GM12878 (cell line): ENCODE results near the gene TSHZ2. TPM values are rescaled to one million over a fixed set of nuclear protein-coding genes. Genes with fewer than 3 reads are reported as not detected.

Experiments used
- ATF7 ChIP-seq: fragments of 450-650 bp; IDR thresholded peaks from 2 replicates; pipeline ENCODE4 v1.6.1; 2016; ENCODE audit warnings: low read depth, mild to moderate bottlenecking
- BCL11A ChIP-seq: IDR thresholded peaks from 2 replicates; pipeline ENCODE4 v1.6.1; 2011; ENCODE audit warnings: low read depth, low read length
- BHLHE40 ChIP-seq, 2 experiments: fragments of 450-650 bp in 1 of 2; IDR thresholded peaks; 2 replicates each; pipeline ENCODE4 v1.6.1; 2011 to 2017; ENCODE audit warnings: low read depth in 2 of 2, borderline replicate concordance in 1 of 2, improper control_type of control experiment in 1 of 2, low read length in 1 of 2, mild to moderate bottlenecking in 1 of 2
- CBX5 ChIP-seq: sonication (generic); IDR thresholded peaks from 2 replicates; pipeline ENCODE4 v1.6.1; 2016; ENCODE audit warnings: low read depth, moderate library complexity, mild to moderate bottlenecking, inconsistent platforms
- GATAD2B ChIP-seq: fragments of 450-650 bp; conservative IDR thresholded peaks from 2 replicates; pipeline ENCODE4 v1.6.1; 2017; ENCODE audit warnings: low read depth, mild to moderate bottlenecking, moderate library complexity
- IKZF1 ChIP-seq: fragments of 450-650 bp; conservative IDR thresholded peaks from 2 replicates; pipeline ENCODE4 v1.6.1; 2017; ENCODE audit warnings: antibody characterized with exemption, mild to moderate bottlenecking
- MTA2 ChIP-seq: fragments of 450-650 bp; IDR thresholded peaks from 2 replicates; pipeline ENCODE4 v1.6.1; 2016; ENCODE audit warnings: low read depth, mild to moderate bottlenecking, moderate library complexity
- NR2C1 ChIP-seq: fragments of 450-650 bp; IDR thresholded peaks from 2 replicates; pipeline ENCODE4 v1.6.1; 2017; ENCODE audit warnings: antibody characterized with exemption, mild to moderate bottlenecking, moderate library complexity
- YY1 ChIP-seq: IDR thresholded peaks from 2 replicates; pipeline ENCODE4 v1.6.1; 2011; ENCODE audit warnings: low read depth, mild to moderate bottlenecking, low read length
- ZNF622 ChIP-seq: fragments of 450-650 bp; IDR thresholded peaks from 2 replicates; pipeline ENCODE4 v1.6.1; 2017; ENCODE audit warnings: mild to moderate bottlenecking, inconsistent platforms
- polyA plus RNA-seq, 11 experiments: library from polyadenylated mRNA; depleted of rRNA in 4 of 11; unstranded in 6 of 11; stranded (reverse) in 5 of 11; fragments of >200 nt; fragmentation: Nextera tagmentation in 4 of 11; fragmentation: Illumina TruSeq in 1 of 11; extraction: Ambion mirVana in 4 of 11; extraction: Trizol in 1 of 11; gene quantifications; 1 replicate in 1 of 11; 2 replicates in 10 of 11; pipeline versions ENCODE4 v1.2.1 to v1.2.3, GENCODE V29; 2011 to 2016; ENCODE audit warnings: inconsistent platforms in 2 of 11, missing spikeins in 2 of 11, low read depth in 1 of 11
- total RNA-seq, 4 experiments: library from RNA; depleted of rRNA in 3 of 4; stranded (reverse); fragments of >200 nt in 3 of 4; fragmentation: Illumina TruSeq in 1 of 4; extraction: Trizol in 1 of 4; gene quantifications; 2 replicates each; pipeline versions ENCODE4 v1.2.1 to v1.2.3, GENCODE V29; 2013 to 2021
- TF ChIP-seq, protein P1 (sequence below): fragments of 450-650 bp; IDR thresholded peaks from 2 replicates; pipeline ENCODE4 v1.6.1; 2017; ENCODE audit warnings: mild to moderate bottlenecking, moderate library complexity
- TF ChIP-seq, protein P2 (sequence below): fragments of 450-650 bp; IDR thresholded peaks from 2 replicates; pipeline ENCODE4 v1.6.1; 2016; ENCODE audit warnings: mild to moderate bottlenecking
- TF ChIP-seq, protein P3 (sequence below): IDR thresholded peaks from 2 replicates; pipeline ENCODE4 v1.6.1; 2011; ENCODE audit warnings: mild to moderate bottlenecking, low read depth, low read length, moderate library complexity; ENCODE audit not compliant: insufficient replicate concordance
- TF ChIP-seq, protein P4 (sequence below): fragments of 450-650 bp; IDR thresholded peaks from 2 replicates; pipeline ENCODE4 v1.6.1; 2017; ENCODE audit warnings: mild to moderate bottlenecking, low read depth, inconsistent platforms; ENCODE audit not compliant: poor library complexity, severe bottlenecking
- TF ChIP-seq, protein P5 (sequence below): fragments of 450-650 bp; IDR thresholded peaks from 2 replicates; pipeline ENCODE4 v1.6.1; 2016; ENCODE audit warnings: mild to moderate bottlenecking
- TF ChIP-seq, protein P6 (sequence below): IDR thresholded peaks from 2 replicates; pipeline ENCODE4 v1.6.1; 2012; ENCODE audit warnings: low read length, inconsistent platforms

The TSHZ2 gene
- total and polyA plus RNA-seq, 10 of the 15 experiments (the other 5 are each of a cell fraction or from before 2014, with no cell fraction given): 0.01 to 0.86 (median 0.13) TPM; not detected in 2

DNA sequence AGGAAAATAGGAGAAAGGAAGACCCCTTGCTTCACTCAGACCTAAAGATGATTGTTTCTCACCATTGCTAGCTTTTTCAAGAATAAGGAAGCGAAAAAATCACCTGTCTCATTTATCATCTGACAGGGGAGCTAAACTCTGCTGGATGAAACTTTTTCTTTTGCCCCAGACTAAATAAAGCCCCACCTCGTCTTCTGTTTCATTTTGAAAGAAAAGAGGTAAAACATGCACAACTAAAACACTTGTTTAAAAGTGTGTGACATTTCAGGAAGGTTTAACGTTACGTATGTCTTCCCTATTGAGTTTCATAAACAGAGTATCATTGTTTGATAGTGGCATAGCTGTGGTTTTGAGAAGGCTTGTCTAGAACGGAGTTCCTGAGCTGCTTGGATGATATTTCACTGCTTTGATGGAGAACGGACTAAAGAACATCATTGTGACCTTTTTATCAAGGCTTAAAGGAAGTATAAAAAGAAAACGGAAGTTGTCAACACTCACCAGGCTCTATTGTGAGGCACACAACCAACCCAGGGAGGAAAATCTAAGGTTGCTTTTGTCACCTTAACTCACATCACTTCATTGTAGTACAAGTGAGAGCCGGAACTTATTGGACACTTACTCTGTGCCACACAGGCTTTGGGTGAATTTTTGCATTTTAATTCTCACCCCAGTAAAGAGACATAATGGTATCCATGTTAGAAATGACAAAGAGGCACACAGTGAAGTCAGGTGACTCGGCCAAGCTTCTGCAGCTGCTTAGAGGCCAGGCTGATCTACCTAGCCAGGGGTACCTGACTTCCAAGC lies 29.5 kb downstream of the TSHZ2 start (continued):
- TF ChIP-seq, protein P1, sequence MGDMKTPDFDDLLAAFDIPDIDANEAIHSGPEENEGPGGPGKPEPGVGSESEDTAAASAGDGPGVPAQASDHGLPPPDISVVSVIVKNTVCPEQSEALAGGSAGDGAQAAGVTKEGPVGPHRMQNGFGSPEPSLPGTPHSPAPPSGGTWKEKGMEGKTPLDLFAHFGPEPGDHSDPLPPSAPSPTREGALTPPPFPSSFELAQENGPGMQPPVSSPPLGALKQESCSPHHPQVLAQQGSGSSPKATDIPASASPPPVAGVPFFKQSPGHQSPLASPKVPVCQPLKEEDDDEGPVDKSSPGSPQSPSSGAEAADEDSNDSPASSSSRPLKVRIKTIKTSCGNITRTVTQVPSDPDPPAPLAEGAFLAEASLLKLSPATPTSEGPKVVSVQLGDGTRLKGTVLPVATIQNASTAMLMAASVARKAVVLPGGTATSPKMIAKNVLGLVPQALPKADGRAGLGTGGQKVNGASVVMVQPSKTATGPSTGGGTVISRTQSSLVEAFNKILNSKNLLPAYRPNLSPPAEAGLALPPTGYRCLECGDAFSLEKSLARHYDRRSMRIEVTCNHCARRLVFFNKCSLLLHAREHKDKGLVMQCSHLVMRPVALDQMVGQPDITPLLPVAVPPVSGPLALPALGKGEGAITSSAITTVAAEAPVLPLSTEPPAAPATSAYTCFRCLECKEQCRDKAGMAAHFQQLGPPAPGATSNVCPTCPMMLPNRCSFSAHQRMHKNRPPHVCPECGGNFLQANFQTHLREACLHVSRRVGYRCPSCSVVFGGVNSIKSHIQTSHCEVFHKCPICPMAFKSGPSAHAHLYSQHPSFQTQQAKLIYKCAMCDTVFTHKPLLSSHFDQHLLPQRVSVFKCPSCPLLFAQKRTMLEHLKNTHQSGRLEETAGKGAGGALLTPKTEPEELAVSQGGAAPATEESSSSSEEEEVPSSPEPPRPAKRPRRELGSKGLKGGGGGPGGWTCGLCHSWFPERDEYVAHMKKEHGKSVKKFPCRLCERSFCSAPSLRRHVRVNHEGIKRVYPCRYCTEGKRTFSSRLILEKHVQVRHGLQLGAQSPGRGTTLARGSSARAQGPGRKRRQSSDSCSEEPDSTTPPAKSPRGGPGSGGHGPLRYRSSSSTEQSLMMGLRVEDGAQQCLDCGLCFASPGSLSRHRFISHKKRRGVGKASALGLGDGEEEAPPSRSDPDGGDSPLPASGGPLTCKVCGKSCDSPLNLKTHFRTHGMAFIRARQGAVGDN: peak; percentile 76
- no peak for TF ChIP-seq CBX5
- TF ChIP-seq, protein P2, sequence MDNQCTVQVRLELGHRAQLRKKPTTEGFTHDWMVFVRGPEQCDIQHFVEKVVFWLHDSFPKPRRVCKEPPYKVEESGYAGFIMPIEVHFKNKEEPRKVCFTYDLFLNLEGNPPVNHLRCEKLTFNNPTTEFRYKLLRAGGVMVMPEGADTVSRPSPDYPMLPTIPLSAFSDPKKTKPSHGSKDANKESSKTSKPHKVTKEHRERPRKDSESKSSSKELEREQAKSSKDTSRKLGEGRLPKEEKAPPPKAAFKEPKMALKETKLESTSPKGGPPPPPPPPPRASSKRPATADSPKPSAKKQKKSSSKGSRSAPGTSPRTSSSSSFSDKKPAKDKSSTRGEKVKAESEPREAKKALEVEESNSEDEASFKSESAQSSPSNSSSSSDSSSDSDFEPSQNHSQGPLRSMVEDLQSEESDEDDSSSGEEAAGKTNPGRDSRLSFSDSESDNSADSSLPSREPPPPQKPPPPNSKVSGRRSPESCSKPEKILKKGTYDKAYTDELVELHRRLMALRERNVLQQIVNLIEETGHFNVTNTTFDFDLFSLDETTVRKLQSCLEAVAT: peak; percentile 43; the same call in 1 of the 2 replicates
- peak; percentile 29; the same call in 1 of the 2 replicates for TF ChIP-seq GATAD2B
- TF ChIP-seq, protein P3, sequence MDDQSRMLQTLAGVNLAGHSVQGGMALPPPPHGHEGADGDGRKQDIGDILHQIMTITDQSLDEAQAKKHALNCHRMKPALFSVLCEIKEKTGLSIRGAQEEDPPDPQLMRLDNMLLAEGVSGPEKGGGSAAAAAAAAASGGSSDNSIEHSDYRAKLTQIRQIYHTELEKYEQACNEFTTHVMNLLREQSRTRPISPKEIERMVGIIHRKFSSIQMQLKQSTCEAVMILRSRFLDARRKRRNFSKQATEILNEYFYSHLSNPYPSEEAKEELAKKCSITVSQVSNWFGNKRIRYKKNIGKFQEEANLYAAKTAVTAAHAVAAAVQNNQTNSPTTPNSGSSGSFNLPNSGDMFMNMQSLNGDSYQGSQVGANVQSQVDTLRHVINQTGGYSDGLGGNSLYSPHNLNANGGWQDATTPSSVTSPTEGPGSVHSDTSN: peak; percentile 81
- no peak for TF ChIP-seq YY1
- 0 out of 2 replicates have a peak, but pooled peaks have one; percentile 13 for TF ChIP-seq NR2C1
- TF ChIP-seq ATF7: peak; percentile 79
- TF ChIP-seq, protein P4, sequence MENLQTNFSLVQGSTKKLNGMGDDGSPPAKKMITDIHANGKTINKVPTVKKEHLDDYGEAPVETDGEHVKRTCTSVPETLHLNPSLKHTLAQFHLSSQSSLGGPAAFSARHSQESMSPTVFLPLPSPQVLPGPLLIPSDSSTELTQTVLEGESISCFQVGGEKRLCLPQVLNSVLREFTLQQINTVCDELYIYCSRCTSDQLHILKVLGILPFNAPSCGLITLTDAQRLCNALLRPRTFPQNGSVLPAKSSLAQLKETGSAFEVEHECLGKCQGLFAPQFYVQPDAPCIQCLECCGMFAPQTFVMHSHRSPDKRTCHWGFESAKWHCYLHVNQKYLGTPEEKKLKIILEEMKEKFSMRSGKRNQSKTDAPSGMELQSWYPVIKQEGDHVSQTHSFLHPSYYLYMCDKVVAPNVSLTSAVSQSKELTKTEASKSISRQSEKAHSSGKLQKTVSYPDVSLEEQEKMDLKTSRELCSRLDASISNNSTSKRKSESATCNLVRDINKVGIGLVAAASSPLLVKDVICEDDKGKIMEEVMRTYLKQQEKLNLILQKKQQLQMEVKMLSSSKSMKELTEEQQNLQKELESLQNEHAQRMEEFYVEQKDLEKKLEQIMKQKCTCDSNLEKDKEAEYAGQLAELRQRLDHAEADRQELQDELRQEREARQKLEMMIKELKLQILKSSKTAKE: peak; percentile 82
- peak; percentile 22 to 25; a peak in 1 of 4 replicates for TF ChIP-seq BHLHE40 (IDR thresholded peaks at IDR 0.05; ENCODE audit: borderline replicate concordance in 1 of 2, low read depth in 2 of 2, low read length in 1 of 2)
- peak; percentile 46; the same call in 1 of the 2 replicates for TF ChIP-seq BCL11A
- peak; percentile 55 for TF ChIP-seq MTA2
- TF ChIP-seq, protein P5, sequence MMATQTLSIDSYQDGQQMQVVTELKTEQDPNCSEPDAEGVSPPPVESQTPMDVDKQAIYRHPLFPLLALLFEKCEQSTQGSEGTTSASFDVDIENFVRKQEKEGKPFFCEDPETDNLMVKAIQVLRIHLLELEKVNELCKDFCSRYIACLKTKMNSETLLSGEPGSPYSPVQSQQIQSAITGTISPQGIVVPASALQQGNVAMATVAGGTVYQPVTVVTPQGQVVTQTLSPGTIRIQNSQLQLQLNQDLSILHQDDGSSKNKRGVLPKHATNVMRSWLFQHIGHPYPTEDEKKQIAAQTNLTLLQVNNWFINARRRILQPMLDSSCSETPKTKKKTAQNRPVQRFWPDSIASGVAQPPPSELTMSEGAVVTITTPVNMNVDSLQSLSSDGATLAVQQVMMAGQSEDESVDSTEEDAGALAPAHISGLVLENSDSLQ: peak; percentile 94
- TF ChIP-seq ZNF622: no peak
- TF ChIP-seq IKZF1: peak; percentile 33; the same call in 1 of the 2 replicates
- TF ChIP-seq, protein P6, sequence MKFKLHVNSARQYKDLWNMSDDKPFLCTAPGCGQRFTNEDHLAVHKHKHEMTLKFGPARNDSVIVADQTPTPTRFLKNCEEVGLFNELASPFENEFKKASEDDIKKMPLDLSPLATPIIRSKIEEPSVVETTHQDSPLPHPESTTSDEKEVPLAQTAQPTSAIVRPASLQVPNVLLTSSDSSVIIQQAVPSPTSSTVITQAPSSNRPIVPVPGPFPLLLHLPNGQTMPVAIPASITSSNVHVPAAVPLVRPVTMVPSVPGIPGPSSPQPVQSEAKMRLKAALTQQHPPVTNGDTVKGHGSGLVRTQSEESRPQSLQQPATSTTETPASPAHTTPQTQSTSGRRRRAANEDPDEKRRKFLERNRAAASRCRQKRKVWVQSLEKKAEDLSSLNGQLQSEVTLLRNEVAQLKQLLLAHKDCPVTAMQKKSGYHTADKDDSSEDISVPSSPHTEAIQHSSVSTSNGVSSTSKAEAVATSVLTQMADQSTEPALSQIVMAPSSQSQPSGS: no peak
